Activated naive CD4-positive, alpha-beta T cell treated with anti-CD3 and anti-CD28 coated beads, Interleukin-2, amount 50 U/mL, for 24 hours (primary cell): ENCODE results near the gene ADCYAP1R1.

Experiments
- H3K27ac Mint-ChIP-seq: one replicate; pipeline ENCODE4 v1.8.0; 2021; ENCODE audit warnings: mild to moderate bottlenecking, mixed read lengths
- H3K27me3 Mint-ChIP-seq: one replicate; pipeline ENCODE4 v1.8.0; 2021; ENCODE audit warnings: mixed read lengths
- H3K36me3 Mint-ChIP-seq: one replicate; pipeline ENCODE4 v1.8.0; 2021; ENCODE audit warnings: mixed read lengths
- H3K4me1 Mint-ChIP-seq: one replicate; pipeline ENCODE4 v1.8.0; 2021; ENCODE audit warnings: mixed read lengths
- H3K4me3 Mint-ChIP-seq: one replicate; pipeline ENCODE4 v1.8.0; 2021; ENCODE audit warnings: mild to moderate bottlenecking, mixed read lengths
- H3K9me3 Mint-ChIP-seq: one replicate; pipeline ENCODE4 v1.8.0; 2021; ENCODE audit warnings: mixed read lengths

ADCYAP1R1 gene

DNA sequence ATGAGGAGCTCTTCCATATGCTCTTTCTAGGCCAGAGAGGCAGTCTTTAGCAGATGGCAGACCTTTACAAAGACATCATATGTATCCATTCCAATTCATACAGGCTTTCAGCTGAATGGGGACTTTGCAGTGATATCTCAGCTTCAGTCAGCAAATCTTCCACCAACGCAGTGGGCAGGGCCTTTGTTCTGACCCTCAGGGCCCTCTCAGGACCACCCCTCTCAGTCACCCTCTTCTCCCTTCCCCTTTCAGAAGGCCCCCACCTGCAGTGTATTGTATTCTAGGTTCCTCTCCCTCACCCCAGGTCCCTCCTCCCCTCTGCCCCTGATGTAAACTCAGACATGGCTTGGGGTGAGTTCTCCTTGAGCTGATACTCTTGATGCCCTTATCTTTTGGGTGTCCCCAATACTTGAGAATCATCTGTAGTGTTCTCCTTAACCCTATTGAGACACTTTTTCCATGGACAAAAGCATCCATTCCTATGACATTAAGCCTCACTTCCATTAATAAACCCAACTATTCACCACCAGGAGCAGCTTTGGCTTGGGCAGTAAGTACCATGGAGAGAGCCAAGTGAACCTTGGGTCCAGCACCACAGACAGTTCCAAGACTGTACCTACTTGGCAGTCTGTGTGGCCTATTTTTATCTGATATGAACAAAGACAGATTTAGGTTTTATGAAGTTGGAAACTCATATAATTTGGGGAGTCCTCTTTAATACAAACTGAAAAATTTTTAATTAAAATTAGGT is 62.7 kb downstream of the ADCYAP1R1 start:
- Mint-ChIP-seq H3K27ac (no peak overlapping the region), H3K27me3 (peaks cover 8% of the 10 kb centered on the region), H3K9me3 (no peaks in the 10 kb centered on the region), H3K36me3 (no peaks in the 10 kb centered on the region), H3K4me1 (no peaks in the 10 kb centered on the region), H3K4me3 (no peak overlapping the region)

DNA sequence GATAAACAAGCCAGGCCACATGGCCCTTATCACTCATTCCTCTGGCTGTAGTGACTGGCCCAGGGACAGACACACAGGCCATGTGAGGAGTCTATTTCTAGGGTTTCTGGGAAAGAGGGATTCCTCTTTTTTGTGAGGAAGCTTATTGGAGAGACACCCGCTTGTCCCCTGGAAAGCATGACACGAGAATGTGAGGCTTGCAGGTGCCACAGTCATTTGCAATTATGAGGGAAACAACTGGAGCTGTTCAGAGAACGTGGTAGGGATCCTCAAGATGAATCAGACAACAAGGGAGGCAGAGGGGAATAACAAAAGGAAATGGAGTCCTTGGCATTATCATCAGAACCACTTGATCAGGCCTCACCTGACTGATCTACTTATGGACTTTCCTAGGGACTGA is 64.5 kb downstream of the ADCYAP1R1 start:
- Mint-ChIP-seq H3K9me3 (no peaks in the 10 kb centered on the region), H3K4me1 (no peaks in the 10 kb centered on the region), H3K36me3 (no peaks in the 10 kb centered on the region), H3K27me3 (peaks cover 14% of the 10 kb centered on the region), H3K4me3 (no peak overlapping the region), H3K27ac (no peak overlapping the region)

DNA sequence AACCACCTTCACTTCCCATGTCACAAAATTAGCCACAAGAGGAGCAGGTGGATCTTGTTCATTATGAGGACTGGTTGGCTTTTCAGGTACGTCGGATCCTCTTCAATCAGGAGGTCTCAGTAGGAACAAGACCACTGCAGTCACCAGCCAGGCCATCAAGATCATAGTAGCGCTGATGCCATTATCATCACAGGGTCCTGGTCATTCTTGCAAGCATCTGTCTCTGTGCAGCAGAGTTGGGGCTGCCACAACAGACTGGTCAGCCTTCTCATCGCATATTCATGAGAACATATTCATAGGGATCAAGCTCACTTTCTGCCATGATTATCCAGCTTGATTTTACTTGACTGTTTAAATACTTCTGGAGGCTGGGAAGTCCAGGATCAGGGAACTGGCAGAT is 67.1 kb downstream of the ADCYAP1R1 start:
- Mint-ChIP-seq H3K36me3 (no peaks in the 10 kb centered on the region), H3K4me1 (no peaks in the 10 kb centered on the region), H3K4me3 (no peak overlapping the region), H3K27ac (no peak overlapping the region), H3K27me3 (peaks cover 19% of the 10 kb centered on the region), H3K9me3 (no peaks in the 10 kb centered on the region)

DNA sequence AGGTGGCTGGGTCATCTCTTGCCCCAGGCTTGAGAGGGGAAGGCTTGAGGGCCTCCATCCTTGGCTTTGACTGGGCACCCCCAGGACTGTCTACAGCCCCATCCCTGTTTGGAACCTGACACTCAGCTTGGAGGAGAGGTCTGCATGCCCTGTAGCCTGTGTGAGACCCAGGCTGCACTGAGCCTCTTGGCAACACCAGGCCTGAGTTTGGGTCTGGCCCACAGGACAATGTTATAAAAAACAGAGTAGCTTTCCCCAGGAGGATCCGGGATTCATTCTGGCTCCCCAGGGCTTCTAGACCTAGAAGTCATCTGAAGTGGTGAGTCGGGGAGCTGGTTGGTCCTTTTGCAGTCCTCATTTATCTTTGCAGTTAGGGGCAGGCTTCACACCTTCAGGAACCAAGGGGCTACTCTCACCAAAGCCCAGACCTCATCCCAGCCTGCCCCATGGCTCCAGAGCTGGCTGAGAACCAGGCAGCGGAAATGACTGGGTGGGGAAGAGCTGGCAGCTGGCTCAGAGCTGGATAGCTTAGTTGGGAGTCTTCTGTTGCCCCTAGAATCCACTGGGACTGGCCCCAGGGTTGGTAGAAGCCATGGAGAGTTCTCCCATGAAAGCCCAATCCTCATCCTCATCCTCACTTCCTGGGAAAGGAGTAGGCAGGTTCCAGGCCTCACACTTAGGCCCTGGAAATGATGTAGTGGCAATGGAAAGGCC is 68.8 kb downstream of the ADCYAP1R1 start:
- no peak overlapping the region for H3K27ac Mint-ChIP-seq
- H3K9me3 Mint-ChIP-seq: no peaks in the 10 kb centered on the region
- H3K27me3 Mint-ChIP-seq: peaks cover 16% of the 10 kb centered on the region
- no peaks in the 10 kb centered on the region for H3K36me3 Mint-ChIP-seq
- H3K4me3 Mint-ChIP-seq: no peak overlapping the region
- no peaks in the 10 kb centered on the region for H3K4me1 Mint-ChIP-seq

DNA sequence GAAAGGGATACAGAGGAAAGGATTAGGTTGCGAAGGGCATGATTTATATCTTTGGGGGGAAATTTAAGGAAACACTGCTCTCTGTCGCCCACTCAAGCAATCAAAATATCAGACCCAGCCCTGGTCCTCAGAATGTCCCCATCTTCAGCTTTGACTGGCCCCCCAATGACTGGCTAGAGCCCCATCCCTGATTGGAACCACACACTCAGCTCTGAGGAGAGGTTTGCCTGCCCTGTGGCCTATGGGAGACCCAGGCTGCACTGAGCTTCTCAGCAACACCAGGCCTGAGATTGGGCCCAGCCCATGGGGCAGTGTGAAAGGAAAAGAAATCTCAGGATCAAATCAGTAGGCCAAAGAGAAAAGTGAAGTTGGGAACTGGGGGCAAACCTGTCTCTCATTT is 69.5 kb downstream of the ADCYAP1R1 start:
- Mint-ChIP-seq H3K9me3 (no peaks in the 10 kb centered on the region), H3K36me3 (no peaks in the 10 kb centered on the region), H3K4me1 (no peaks in the 10 kb centered on the region), H3K4me3 (no peak overlapping the region), H3K27ac (no peak overlapping the region), H3K27me3 (peaks cover 16% of the 10 kb centered on the region)

DNA sequence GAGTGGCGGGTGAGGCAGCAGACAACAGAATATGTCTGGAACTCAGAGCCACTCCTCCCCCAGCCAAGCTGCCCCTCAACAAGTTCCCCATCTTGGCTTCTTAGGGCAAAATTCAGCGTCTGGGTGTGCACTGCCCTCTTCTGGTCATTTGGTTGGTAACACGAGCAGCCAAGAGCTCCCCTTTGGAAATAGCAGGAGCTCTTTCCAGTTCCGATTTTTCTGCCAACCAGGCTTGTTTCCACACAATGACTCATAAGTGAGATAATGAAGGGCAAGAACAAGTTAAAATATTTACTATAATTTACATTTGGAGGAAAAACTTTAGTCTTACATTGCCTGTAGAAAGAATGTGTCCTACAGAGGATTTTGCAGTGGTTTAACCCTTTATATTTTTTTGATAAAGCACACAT is 70.5 kb downstream of the ADCYAP1R1 start:
- H3K9me3 Mint-ChIP-seq: no peaks in the 10 kb centered on the region

DNA sequence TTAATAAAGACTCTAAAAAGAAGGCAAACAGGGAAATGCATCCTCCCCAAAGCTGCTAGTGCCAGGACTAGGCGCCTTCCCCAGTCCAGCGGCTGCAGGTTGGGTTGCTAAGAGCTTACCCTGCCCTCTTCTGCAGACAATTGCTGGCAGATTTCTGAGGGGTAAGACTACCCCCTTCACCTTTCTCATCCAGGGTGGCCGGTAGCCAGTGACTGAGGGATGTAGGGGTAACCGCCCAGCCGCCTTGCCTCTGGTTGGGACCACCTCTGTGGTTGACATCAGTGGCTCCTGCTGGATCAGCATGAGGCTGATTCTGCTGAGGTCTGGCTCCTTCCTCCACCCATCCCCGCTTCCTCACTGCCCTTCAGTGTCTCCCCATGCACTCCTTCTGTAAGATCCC is 71.2 kb downstream of the ADCYAP1R1 start:
- no peaks in the 10 kb centered on the region for H3K36me3 Mint-ChIP-seq
- no peaks in the 10 kb centered on the region for H3K9me3 Mint-ChIP-seq
- H3K4me3 Mint-ChIP-seq: no peak overlapping the region
- peaks cover 16% of the 10 kb centered on the region for H3K27me3 Mint-ChIP-seq
- H3K4me1 Mint-ChIP-seq: no peaks in the 10 kb centered on the region
- H3K27ac Mint-ChIP-seq: no peak overlapping the region

More for the DNA sequence above, 70.5 kb downstream of the ADCYAP1R1 start:
- no peaks in the 10 kb centered on the region for H3K4me1 Mint-ChIP-seq
- H3K36me3 Mint-ChIP-seq: no peaks in the 10 kb centered on the region
- H3K4me3 Mint-ChIP-seq: no peak overlapping the region
- peaks cover 16% of the 10 kb centered on the region for H3K27me3 Mint-ChIP-seq
- H3K27ac Mint-ChIP-seq: no peak overlapping the region

DNA sequence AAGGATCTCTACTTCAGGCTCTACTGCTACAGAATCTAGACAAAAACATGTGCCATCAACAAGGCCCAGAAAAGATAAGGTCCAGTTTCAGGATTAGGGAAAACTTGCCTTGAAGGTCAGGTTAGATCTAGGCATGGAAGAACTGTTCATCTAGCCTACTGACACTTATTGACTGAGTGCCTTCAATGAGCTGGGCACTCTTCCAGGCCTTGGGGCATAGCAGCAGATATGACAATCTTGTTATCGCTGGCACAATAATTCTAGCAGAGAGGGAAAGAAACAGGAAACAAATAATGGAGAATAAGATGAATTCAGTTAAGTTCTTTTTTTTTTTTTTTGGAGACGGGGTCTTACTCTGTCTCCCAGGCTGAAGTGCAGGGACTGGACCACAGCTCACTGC is 71.6 kb downstream of the ADCYAP1R1 start:
- Mint-ChIP-seq H3K4me3 (no peak overlapping the region), H3K4me1 (no peaks in the 10 kb centered on the region)

DNA sequence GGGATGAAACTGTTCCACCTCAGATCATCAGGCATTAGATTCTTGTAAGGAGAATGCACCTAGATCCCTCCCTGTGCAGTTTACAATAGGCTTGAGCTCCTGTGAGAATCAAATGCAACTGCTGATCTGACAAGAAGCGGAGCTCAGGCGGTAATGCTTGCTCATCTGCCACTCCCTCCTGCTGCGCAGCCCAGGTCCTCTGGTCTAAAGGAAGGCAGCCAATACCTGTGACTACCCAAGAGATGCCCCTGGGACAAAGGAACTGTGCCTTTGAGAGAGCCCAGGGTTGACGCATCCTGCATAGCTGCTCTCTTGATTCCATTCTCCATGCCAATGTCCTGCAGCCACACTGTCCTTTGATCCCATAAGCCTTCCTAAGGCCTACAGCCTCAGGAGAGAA is 73.1 kb downstream of the ADCYAP1R1 start:
- no peak overlapping the region for H3K4me3 Mint-ChIP-seq
- no peaks in the 10 kb centered on the region for H3K9me3 Mint-ChIP-seq
- H3K27me3 Mint-ChIP-seq: peaks cover 10% of the 10 kb centered on the region
- no peaks in the 10 kb centered on the region for H3K36me3 Mint-ChIP-seq
- H3K4me1 Mint-ChIP-seq: no peaks in the 10 kb centered on the region
- no peak overlapping the region for H3K27ac Mint-ChIP-seq

More for the DNA sequence above, 71.6 kb downstream of the ADCYAP1R1 start:
- Mint-ChIP-seq H3K36me3 (no peaks in the 10 kb centered on the region), H3K9me3 (no peaks in the 10 kb centered on the region), H3K27me3 (peaks cover 16% of the 10 kb centered on the region), H3K27ac (no peak overlapping the region)

DNA sequence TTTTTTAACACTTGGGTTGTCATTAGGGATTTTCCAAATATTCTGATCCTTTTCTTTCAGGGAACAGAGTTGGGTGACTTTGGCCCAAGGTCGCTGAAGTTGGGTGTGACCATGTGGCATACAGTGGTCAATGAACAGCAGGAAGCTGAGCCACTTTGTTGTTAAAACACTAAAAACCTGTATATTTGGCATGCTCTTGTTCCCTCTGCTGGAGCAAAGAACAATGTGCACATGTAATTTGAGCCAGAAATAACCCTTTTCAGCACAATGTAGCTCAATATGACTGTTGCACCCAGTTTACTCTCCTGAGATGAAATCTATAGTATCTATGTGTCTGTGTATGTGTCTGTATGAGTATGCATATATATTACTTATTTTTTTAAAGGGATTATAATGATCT is 74.9 kb downstream of the ADCYAP1R1 start:
- no peaks in the 10 kb centered on the region for H3K4me1 Mint-ChIP-seq
- H3K27ac Mint-ChIP-seq: no peak overlapping the region
- no peaks in the 10 kb centered on the region for H3K36me3 Mint-ChIP-seq
- peaks cover 8% of the 10 kb centered on the region for H3K27me3 Mint-ChIP-seq
- no peak overlapping the region for H3K4me3 Mint-ChIP-seq
- H3K9me3 Mint-ChIP-seq: no peaks in the 10 kb centered on the region

DNA sequence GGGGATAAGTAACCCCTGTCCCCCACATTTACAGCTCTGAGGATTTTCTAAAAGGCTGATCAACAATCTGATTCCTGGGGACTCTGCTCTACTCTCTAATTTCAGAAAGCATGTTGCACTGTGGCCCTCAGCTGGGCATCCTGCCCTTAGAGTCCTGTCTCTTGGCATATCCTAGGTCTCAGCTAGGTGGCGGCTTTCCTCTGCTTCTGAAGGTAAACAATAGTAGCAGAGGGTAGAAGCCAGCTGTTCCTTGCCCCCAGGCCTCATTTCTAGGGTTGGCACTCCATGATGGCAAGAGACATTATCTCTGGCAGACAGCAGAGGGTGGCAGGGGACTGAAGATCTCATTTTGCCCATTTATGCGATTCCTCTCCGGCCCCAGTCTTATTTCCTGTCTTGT is 77.0 kb downstream of the ADCYAP1R1 start:
- Mint-ChIP-seq H3K9me3 (no peaks in the 10 kb centered on the region), H3K4me1 (no peaks in the 10 kb centered on the region), H3K27me3 (no peaks in the 10 kb centered on the region), H3K27ac (no peak overlapping the region), H3K36me3 (no peaks in the 10 kb centered on the region), H3K4me3 (no peak overlapping the region)

DNA sequence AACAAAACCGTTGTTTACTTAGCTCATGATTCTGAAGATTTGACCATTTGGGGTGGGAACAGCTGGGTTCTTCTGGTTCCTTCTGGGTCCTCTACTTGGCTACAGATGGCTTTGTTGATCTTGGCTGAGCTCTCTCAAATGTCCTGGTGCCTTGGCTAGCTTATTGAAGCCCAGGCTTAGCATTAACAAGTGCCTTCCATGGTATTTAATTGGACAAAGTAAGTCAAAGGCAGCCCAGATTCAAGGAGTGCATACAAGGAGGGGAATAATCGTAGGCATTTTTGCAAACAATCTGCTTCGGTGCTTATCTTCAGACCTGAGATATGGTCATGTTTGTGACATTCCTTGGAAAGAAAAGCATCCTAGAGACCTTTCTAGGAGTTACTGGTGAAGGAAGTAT is 81.4 kb downstream of the ADCYAP1R1 start:
- H3K27ac Mint-ChIP-seq: no peak overlapping the region
- no peak overlapping the region for H3K4me3 Mint-ChIP-seq
- peaks cover 4% of the 10 kb centered on the region for H3K4me1 Mint-ChIP-seq
- no peaks in the 10 kb centered on the region for H3K27me3 Mint-ChIP-seq
- H3K9me3 Mint-ChIP-seq: no peaks in the 10 kb centered on the region
- no peaks in the 10 kb centered on the region for H3K36me3 Mint-ChIP-seq

DNA sequence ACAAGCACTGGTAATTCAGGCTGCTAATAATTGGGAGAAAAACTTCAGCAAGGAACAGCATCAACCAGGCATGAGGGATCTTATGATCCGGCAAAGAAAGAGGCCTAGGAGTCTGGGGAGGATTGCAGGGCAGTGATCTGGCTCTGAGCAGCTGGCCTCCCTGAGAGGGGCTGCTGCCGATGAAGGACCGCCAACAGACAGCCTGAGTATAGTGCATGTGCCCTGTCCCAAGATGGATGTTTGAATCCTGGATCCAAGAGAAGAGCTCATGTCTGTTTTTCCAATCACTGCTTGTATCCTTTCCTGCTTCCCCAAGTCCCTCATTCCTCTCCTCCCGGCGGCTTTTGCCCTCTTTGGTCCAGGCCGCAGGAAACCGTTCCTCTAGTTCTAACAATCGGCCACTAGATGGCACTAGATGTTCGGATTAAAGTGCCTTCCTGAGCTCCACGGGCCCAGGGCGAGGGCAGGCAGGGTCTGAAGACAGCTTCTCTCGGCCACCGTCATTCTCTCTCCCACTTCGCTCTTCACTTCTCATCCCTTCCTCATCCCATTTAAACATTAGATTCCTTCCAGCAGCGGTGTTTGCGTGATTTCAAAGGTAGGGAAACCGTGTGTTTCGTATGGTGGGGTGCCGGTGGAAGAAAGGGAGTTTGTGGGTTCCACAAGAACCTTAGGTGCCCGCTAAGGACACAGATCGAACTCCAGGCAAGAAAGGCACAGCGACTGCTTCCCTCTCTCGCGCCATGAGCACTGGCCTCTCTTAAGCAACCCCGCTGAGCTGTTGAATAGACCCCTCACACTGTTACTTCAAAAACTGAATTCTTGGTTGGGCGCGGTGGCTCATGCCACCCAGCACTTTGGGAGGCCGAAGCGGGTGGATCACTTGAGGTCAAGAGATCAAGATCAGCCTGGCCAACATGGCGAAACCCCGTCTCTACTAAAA is 82.4 kb downstream of the ADCYAP1R1 start:
- no peaks in the 10 kb centered on the region for H3K9me3 Mint-ChIP-seq
- H3K27me3 Mint-ChIP-seq: no peaks in the 10 kb centered on the region
- no peaks in the 10 kb centered on the region for H3K36me3 Mint-ChIP-seq
- H3K27ac Mint-ChIP-seq: no peak overlapping the region
- peaks cover 4% of the 10 kb centered on the region for H3K4me1 Mint-ChIP-seq
- H3K4me3 Mint-ChIP-seq: no peak overlapping the region

DNA sequence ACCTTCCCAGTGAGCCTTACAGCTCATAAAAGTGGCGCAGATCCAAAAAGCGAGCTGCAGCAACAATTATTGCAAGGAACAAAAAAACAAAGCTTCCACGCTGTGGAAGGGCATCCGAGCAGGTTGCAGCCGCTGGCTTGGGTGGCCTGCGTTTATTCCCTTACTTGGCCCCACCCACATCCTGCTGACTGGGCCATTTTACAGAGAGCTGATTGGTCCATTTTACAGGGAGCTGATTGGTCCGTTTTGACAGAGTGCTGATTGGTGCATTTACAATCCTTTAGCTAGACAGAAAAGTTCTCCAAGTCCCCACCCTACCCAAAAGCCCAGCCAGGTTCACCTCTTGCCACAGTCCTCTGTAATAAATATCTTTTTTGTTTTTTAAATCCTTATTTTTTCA is 85.1 kb downstream of the ADCYAP1R1 start:
- Mint-ChIP-seq H3K27me3 (peaks cover 6% of the 10 kb centered on the region), H3K36me3 (no peaks in the 10 kb centered on the region), H3K4me1 (peaks cover 4% of the 10 kb centered on the region), H3K27ac (no peak overlapping the region), H3K9me3 (no peaks in the 10 kb centered on the region), H3K4me3 (no peak overlapping the region)

DNA sequence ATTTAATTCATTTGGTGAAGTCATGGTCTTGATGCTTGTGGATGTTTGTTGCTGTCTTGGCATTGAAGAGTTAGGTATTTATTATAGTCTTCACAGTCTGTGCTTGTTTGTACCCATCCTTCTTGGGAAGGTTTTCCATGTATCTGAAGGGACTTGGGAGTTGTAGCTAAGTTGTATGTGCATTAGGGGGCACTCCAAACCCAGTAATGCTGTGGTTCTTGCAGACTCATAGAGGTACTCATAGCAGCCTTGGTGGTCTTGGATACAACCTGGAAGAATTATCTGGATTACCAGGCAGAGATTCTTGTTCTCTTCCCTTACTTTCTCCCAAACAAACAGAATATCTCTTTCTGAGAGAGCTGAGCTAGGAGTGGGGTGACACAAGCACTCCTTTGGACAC is 93.2 kb downstream of the ADCYAP1R1 start:
- no peak overlapping the region for H3K4me3 Mint-ChIP-seq
- H3K9me3 Mint-ChIP-seq: no peaks in the 10 kb centered on the region
- no peaks in the 10 kb centered on the region for H3K36me3 Mint-ChIP-seq
- H3K4me1 Mint-ChIP-seq: no peaks in the 10 kb centered on the region
- no peak overlapping the region for H3K27ac Mint-ChIP-seq
- peaks cover 21% of the 10 kb centered on the region for H3K27me3 Mint-ChIP-seq

DNA sequence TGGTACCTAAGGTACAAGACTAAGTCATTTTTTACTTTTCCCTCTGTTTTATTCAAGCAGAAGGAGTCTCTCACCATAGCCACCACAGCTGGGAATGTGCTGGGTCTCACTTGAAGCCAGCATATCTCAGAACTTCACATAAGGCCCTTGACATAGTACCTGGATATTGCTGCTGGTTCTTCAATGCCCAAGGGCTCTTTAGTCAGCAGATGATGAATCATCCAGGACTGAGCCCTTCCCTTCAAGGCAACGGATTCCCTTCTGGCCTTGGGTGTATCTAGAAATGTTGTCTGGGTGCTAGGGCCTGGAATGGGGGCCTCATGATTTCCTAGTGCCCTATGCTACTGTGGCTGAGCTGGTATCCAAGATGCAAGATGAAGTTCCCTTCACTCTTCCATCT is 93.9 kb downstream of the ADCYAP1R1 start:
- no peaks in the 10 kb centered on the region for H3K36me3 Mint-ChIP-seq
- H3K4me1 Mint-ChIP-seq: no peaks in the 10 kb centered on the region
- H3K9me3 Mint-ChIP-seq: no peaks in the 10 kb centered on the region
- no peak overlapping the region for H3K27ac Mint-ChIP-seq
- no peak overlapping the region for H3K4me3 Mint-ChIP-seq
- H3K27me3 Mint-ChIP-seq: peaks cover 18% of the 10 kb centered on the region
